Fibroblast of pulmonary artery (primary cell): Measurements from ENCODE around the gene NACA2.
"Not testable (repeated sequence)": the region's sequence is repeated elsewhere in the genome, so short reads cannot be mapped to it uniquely, and the experiment has no call there.

Experiments used
- DNase-seq: peaks from one replicate; pipeline ENCODE4 v3.0.0-alpha.2; 2010; ENCODE audit warnings: low read depth
- H3K4me3 ChIP-seq: replicated peaks from 2 replicates; pipeline ENCODE4 v1.5.1; 2011; ENCODE audit warnings: low read depth, mild to moderate bottlenecking, control low read depth, low read length, moderate library complexity
- TF ChIP-seq, protein P1 (sequence below): IDR thresholded peaks from 2 replicates; pipeline ENCODE4 v1.5.1; 2011; ENCODE audit warnings: mild to moderate bottlenecking, control low read depth, low read length, inconsistent platforms; ENCODE audit errors: missing control alignments

NACA2 gene

DNA sequence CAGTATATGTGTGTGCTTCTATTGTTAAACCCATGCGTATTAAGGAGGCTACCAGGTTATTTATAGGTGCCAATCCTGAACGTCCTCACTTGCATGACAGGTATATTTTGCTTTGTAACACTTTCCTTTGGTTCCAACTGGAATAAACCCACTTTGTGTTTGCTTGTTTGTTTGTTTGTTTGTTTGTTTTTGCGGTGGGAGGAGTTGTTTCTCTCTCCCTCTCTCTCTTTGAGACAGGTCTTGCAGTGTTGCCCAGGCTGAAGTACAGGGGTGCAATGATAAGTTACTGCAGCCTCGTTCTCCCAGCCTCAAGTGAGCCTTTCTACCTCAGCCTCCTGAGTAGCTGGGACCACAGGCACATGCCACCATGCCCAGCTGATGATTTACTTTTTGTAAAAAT, 28.7 kb downstream of the NACA2 start:
- DNase-seq, result no peak
- TF ChIP-seq, protein P1, sequence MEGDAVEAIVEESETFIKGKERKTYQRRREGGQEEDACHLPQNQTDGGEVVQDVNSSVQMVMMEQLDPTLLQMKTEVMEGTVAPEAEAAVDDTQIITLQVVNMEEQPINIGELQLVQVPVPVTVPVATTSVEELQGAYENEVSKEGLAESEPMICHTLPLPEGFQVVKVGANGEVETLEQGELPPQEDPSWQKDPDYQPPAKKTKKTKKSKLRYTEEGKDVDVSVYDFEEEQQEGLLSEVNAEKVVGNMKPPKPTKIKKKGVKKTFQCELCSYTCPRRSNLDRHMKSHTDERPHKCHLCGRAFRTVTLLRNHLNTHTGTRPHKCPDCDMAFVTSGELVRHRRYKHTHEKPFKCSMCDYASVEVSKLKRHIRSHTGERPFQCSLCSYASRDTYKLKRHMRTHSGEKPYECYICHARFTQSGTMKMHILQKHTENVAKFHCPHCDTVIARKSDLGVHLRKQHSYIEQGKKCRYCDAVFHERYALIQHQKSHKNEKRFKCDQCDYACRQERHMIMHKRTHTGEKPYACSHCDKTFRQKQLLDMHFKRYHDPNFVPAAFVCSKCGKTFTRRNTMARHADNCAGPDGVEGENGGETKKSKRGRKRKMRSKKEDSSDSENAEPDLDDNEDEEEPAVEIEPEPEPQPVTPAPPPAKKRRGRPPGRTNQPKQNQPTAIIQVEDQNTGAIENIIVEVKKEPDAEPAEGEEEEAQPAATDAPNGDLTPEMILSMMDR, result no peak
- no peak overlapping the region for H3K4me3 ChIP-seq

DNA sequence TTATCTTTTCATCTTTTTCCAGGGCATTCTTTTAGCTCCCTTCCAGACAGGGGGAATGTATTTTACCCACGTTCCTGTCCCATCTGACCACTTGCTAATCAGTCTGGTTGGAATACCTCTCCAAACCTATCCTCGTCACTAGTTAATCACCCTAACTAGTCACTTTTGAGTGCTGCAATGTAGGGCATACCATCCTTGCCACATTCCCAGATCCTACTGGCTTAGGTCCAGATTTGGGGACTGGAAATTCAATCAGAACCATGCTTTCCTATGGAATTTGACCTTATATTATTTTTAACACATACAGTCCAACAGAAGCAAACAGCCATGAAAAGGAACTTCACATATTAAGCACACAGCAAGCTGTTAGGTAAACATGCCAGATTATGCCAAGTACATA, 29.7 kb downstream of the NACA2 start:
- no peak overlapping the region for H3K4me3 ChIP-seq
- TF ChIP-seq, protein P1, result no peak
- no peak for DNase-seq

DNA sequence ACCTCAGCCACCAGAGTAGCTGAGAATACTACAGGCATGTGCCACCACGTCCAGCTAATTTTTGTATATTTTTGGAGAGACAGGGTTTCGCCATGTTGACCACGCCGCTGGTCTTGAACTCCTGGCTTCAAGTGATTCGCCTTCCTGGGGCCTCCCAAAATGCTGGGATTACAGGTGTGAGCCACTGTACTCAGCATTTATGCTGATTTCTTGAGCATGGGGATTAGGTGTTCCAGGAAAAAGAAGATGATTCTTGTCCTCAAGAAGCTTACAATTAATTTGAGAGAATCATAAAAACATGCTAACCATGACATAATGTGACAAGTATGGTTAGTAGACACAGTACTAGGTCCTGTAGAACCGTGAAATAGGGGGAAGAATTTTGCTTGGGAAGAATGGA, 30.9 kb downstream of the NACA2 start:
- H3K4me3 ChIP-seq, result no peak overlapping the region
- TF ChIP-seq, protein P1, result no peak
- DNase-seq, result no peak

DNA sequence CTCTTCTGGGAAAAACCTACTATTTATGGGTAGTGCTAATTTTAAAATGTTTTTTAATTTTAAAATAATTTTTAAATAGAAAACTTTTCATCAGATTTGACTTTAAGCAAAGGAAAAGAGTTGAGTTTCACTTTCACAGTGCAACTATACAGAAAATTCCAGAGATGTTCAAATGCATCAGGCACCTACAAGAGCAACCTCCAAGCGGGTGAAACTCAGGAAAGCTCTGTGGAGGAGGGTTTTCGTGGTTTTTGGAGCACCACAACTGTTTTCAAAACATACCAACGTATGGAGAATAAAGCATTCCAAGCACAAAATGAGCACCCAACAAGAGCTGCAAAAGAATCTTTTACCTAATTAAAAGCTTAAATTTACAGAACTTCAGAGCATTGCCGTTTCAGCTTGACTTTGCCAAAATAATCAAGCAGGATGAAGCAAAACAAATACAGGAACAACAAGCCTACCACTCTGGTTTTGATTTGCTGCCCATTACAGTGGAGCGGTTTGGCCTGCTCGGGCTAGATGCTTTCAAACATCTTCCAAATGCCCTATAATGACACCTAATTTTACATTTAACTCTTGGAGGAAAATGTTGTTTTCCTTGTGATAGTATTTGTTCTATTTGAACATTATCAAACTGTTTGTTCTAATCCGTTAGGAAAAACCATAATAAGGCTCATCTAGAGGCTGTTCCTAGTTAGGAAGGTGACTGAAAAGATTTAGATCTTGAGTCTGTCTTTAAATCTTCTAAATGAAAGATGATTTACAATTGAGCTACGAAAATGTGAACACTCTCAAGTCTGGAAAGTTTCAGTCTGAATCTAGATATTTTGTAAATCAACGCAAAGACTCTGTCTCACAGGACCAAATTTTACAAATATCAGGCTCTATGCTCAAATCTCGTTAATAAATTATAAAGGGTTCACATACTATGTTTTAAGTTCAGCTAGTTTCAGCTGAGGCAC, 34.5 kb downstream of the NACA2 start:
- TF ChIP-seq, protein P1, result no peak
- no peak overlapping the region for H3K4me3 ChIP-seq
- peak; percentile 8 for DNase-seq

DNA sequence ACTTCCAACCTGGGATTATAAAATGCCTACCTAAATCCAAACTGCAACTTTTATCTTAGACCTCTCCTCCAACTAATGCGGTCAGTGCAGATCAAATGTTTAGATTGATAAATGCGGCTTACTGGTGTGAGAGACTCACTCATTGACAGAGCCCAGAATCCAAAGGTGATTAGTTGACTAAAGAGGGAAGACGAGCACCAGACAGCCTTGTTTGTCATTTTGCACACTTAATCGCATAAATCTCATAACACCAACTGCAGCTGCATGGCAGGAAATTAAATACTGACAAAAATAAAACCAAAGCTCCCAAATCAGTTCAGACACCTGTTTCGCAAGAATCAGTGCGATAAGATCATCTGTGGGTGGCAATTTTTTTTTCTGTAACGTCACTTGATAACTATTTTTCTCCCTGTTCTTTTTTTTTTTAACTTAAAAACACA, 35.9 kb downstream of the NACA2 start:
- no peak for DNase-seq
- no peak overlapping the region for H3K4me3 ChIP-seq
- TF ChIP-seq, protein P1, result no peak

DNA sequence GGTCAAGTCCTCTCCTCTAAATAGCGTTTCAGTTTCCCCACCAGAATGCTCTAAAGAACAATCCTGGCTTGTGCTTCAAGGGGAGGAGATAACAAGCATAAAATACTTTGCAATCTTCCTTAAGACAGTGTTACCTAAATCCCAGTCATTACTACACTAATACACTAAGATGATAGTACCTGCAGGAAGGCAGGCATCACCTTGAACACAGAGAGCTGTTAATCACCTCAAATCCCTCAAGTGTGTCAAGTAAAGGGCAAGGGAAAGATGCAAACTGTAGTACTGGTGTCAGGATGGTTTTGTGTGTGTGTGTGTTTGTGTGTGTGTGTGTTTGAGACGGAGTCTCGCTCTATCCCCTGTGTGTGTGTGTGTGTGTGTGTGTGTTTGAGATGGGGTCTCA, 36.8 kb downstream of the NACA2 start:
- DNase-seq, result no peak
- TF ChIP-seq, protein P1, result no peak
- no peak overlapping the region for H3K4me3 ChIP-seq

DNA sequence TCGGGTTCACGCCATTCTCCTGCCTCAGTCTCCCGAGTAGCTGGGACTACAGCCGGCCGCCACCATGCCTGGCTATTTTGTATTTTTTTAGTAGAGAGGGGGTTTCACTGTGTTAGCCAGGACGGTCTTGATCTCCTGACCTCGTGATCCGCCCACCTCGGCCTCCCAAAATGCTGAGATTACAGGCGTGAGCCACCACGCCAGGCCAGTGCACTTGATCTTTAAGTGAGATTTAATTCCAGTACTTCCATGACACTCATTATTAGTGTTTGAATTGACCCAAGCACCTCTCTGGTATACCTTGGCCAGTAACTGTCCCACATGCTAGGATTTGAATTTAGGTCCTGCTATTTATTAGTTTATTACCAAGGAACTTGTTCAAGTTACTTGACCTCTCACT, 38.5 kb downstream of the NACA2 start:
- not testable (repeated sequence) for DNase-seq, H3K4me3 ChIP-seq
